Heart right ventricle (tissue), 16 donors: ENCODE measurements around the gene CT47C1. TPM values are rescaled to one million over a fixed set of nuclear protein-coding genes. Genes with fewer than 3 reads are reported as not detected.

Experiments used
- ATAC-seq, 8 donors: fragments of 200-7000 bp; cut with Tn5 transposase; one replicate each; pipeline ENCODE4 v1.9.1; 2020; ENCODE audit warnings: mild to moderate bottlenecking in 8 of 8, moderate library complexity in 8 of 8, moderate number of reproducible peaks in 1 of 8
- DNase-seq, 2 donors: peaks; one replicate each; pipeline ENCODE4 v3.0.0-alpha.2; 2020
- H3K27ac ChIP-seq, 10 donors: fragments of 200-600 bp; sonication (generic) in 2 of 10; one replicate each; pipeline versions ENCODE4 v1.5.0 to v1.8.0; 2020 to 2022; ENCODE audit warnings: mild to moderate bottlenecking in 3 of 10
- H3K27me3 ChIP-seq, 7 donors: fragments of 200-600 bp; one replicate each; pipeline ENCODE4 v1.8.0; 2021 to 2022; ENCODE audit warnings: mild to moderate bottlenecking in 2 of 7
- H3K36me3 ChIP-seq, 9 donors: fragments of 200-600 bp; sonication (generic) in 1 of 9; one replicate each; pipeline versions ENCODE4 v1.5.0 to v1.8.0; 2020 to 2022; ENCODE audit warnings: mild to moderate bottlenecking in 2 of 9
- H3K4me1 ChIP-seq, 9 donors: fragments of 200-600 bp; sonication (generic) in 1 of 9; one replicate each; pipeline versions ENCODE4 v1.5.0 to v1.8.0; 2020 to 2022; ENCODE audit warnings: mild to moderate bottlenecking in 4 of 9
- H3K4me3 ChIP-seq, 10 donors: fragments of 200-600 bp; sonication (generic) in 2 of 10; one replicate each; pipeline versions ENCODE4 v1.5.0 to v1.8.0; 2020 to 2022; ENCODE audit warnings: mild to moderate bottlenecking in 7 of 10, moderate library complexity in 2 of 10
- H3K9me3 ChIP-seq, 11 donors: fragments of 200-600 bp in 10 of 11; sonication (generic) in 2 of 11; one replicate each; pipeline versions ENCODE4 v1.5.0 to v1.8.0; 2013 to 2022; ENCODE audit warnings: mild to moderate bottlenecking in 2 of 11, control low read depth in 1 of 11, moderate library complexity in 1 of 11
- CTCF ChIP-seq, 9 donors: fragments of 200-600 bp; sonication (generic) in 2 of 9; IDR thresholded peaks; one replicate each; pipeline versions ENCODE4 v1.5.0 to v1.8.0; 2021 to 2022; ENCODE audit warnings: antibody characterized with exemption in 9 of 9, mild to moderate bottlenecking in 5 of 9, moderate library complexity in 1 of 9
- WGBS, 2 donors: extraction: QIAGEN DNeasy Blood & Tissue Kit; methylation state at CpG; one replicate each; pipeline ENCODE4 v1.1.7; 2013; ENCODE audit warnings: inconsistent platforms in 1 of 2; 5-methylcytosine and 5-hydroxymethylcytosine counted together
- intact Hi-C, 10 donors: fragments of 100-400 bp; cut with DNase I; formaldehyde crosslinking; loops; one replicate each; pipeline versions ENCODE4 v1.11.1 to v1.14.2; 2022
- polyA plus RNA-seq, 2 donors: library from polyadenylated mRNA; stranded (reverse); fragments of 200-250 nt; gene quantifications; one replicate each; pipeline ENCODE4 v1.2.3, GENCODE V29; 2013
- total RNA-seq, 10 donors: library from RNA; stranded (reverse); fragmentation: NEBNext Ultra II Directional in 3 of 10; extraction: Animal tissue kit (Norgen Biotek cat#: 25700) in 3 of 10; gene quantifications; one replicate each; pipeline versions ENCODE4 v1.2.1 to v1.2.4, GENCODE V29; 2021 to 2023
- donor health status: Arrhythmogenic right ventricular cardiomyopathy.
- donor health status: ischemic (EF 13 %, LVEDD 7.1; RV severe dilation, severe dysfunction).
- donor health status: healthy with polysubstance abuse.
- donor health status: DM: no; HTN: yes; CAD: no.
- donor health status: DM: no; HTN: no; CAD: no.
- donor health status: ischemic (EF 25% LVEDD 6.9; RV normal size, moderate dysfunction).
- donor health status: ischemic (EF 25% LVEDD 5.7; RV mildly dilated, moderate dysfunction).
- donor health status: healthy.
- donor health status: DM: yes; HTN: yes; CAD: no.
- donor health status: Ischemic cardiomyopathy.
- donor health status: ischemic (EF 35%, LVEDD 5.7; RV mildly dilated, moderate dysfunction).
- donor health status: nonischemic (EF 11% LVEDD 7.7; RV severe dilation, severe dysfunction).
- donor health status: DM: yes; HTN: yes; CAD: no.
- donor health status: PGD.
- donor health status: ischemic (EF 29% LVEDD 5.4; RV normal size, mild dysfunction).
- donor health status: nonischemic (EF 23%, LVEDD 6.1; RV moderate dilation, normal function).

CT47C1 gene
- total and polyA plus RNA-seq, 12 donors, result not detected

DNA sequence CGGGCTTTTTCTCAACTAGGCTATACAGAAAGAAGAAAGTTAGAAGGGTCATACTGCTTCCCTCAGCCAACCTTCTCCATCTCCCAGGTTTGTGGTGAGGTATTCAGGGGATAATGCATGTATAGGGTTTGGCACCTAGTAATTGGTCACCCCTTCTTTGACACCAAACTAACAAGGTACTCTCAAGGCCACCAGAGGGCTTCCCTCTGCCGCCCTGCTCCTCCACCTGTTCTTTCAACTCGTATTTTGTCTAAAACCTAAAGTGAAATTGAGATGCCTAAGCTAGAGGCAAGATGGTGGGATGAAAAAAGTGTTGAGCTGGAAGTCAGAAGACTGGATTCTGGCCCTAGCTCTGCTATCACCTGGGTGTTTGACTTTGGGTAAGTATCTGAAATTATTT lies 22.0 kb downstream of the CT47C1 start:
- 82 to 86% methylated on average over 3 of the region's 3 CpGs for WGBS, 2 donors

DNA sequence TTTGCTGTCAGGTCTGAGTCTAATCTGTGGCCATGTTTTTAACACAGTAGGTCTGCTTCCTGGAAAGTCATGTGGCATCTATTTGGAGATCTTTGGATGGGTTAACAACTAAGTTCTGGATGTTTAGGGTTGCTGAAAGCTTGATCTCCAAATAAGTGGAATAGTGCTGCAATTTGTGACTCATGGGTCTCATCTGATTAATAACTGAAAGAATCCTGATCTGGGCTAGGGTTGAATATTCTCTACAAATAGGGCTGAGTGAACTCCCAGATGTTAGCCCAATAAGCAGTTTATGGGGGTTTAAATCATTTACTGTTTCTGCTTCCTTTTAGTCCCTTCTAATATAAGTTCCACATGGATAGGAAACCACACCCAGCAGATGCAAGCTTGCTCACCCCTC lies 23.1 kb downstream of the CT47C1 start:
- DNase-seq (no peak), ATAC-seq (no peak)
- Histone ChIP-seq H3K27me3 (peaks cover 0 to 33% (median 0%) of the 10 kb centered on the region in 7 donors), H3K36me3 (no peaks in the 10 kb centered on the region), H3K4me1 (no peaks in the 10 kb centered on the region), H3K27ac (no peak overlapping the region), H3K4me3 (no peak overlapping the region), H3K9me3 (no peaks in the 10 kb centered on the region)
- intact Hi-C loops, result no loop called here
- TF ChIP-seq CTCF (IDR thresholded peaks at IDR 0.05), result no peak

More for the DNA sequence above, 22.0 kb downstream of the CT47C1 start:
- Histone ChIP-seq H3K9me3 (no peaks in the 10 kb centered on the region), H3K27me3 (peaks cover 0 to 37% (median 0%) of the 10 kb centered on the region in 7 donors), H3K4me3 (no peak overlapping the region), H3K4me1 (no peaks in the 10 kb centered on the region), H3K36me3 (no peaks in the 10 kb centered on the region), H3K27ac (no peak overlapping the region)
- ATAC-seq (no peak), DNase-seq (no peak)
- intact Hi-C loops, result no loop called here
- no peak for TF ChIP-seq CTCF (IDR thresholded peaks at IDR 0.05)

DNA sequence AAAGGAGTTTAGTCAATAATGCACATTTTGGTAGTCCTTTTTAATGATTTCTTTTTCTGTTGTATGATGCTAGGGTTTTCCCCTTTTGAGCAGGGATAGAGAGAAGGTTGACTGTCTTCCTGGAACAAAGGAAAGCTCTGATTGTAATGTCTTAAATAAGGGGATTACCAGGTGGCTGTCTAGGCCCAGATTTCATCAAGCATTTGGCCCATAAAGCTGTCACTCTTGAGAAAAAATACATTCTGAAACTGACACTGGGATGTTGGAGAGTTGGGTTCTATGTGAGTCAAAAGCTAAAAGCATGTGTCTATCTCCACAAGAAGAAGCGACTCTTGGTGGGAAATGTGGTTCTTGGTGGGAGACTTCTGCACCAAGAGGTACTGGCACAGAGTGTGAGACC lies 28.4 kb downstream of the CT47C1 start:
- H3K4me3 ChIP-seq, result no peak overlapping the region
- WGBS, 2 donors, result 92 to 100% methylated on average over 1 of the region's 1 CpG
- no peaks in the 10 kb centered on the region for H3K4me1 ChIP-seq
- no peak for TF ChIP-seq CTCF (IDR thresholded peaks at IDR 0.05)
- no peak overlapping the region for H3K27ac ChIP-seq
- ATAC-seq (no peak), DNase-seq (no peak)
- intact Hi-C loops, result no loop called here
- H3K9me3 ChIP-seq, result no peaks in the 10 kb centered on the region
- no peaks in the 10 kb centered on the region for H3K36me3 ChIP-seq
- H3K27me3 ChIP-seq, result peaks cover 0 to 13% (median 0%) of the 10 kb centered on the region in 7 donors

DNA sequence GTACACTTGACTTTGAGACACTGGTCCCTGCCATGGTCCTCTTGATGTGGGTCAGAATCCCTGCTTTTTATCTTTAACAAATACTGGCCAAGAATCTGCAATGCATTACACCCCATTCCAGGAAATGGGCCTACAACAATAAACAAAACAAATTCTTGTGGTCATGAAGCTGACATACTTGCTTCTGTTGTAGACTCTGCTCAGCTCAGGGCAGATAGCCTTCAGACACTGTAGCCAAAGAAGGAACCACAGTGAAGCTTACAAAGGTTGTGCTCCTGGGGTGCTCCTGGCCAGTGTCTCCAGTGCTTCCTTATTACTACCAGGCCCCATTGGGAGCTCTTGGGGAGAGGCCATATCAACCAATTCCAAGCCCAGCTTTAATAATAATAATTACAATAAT lies 33.0 kb downstream of the CT47C1 start:
- no peaks in the 10 kb centered on the region for H3K4me1 ChIP-seq
- no peak for ATAC-seq
- peaks cover 0 to 20% (median 0%) of the 10 kb centered on the region in 7 donors for H3K27me3 ChIP-seq
- H3K36me3 ChIP-seq, result no peaks in the 10 kb centered on the region
- TF ChIP-seq CTCF (IDR thresholded peaks at IDR 0.05), result no peak
- no peak overlapping the region for H3K4me3 ChIP-seq
- H3K27ac ChIP-seq, result no peak overlapping the region
- DNase-seq, result no peak
- H3K9me3 ChIP-seq, result no peaks in the 10 kb centered on the region
- intact Hi-C loops, result no loop called here

DNA sequence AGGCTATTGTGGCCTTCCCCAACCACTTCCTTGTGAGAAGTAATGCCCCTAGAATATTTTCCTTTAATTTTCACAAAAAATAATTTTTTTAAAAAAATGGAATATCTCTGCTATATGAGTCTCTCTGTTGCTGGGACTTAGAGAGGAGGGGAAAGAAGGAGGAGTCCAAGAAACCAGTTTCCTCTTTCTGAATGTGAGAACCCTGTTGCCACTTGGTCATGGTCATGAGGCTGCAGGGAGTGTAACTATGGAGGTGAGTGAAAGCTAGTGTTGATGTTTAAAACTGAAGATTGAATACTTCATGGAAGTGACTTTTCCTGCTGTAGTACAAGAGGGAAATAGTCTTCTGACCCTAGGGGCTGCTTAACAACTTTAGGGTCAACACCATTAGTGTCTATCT lies 34.4 kb downstream of the CT47C1 start:
- Histone ChIP-seq H3K27me3 (peaks cover 0 to 27% (median 0%) of the 10 kb centered on the region in 7 donors), H3K27ac (no peak overlapping the region), H3K4me3 (no peak overlapping the region), H3K4me1 (no peaks in the 10 kb centered on the region), H3K9me3 (no peaks in the 10 kb centered on the region), H3K36me3 (no peaks in the 10 kb centered on the region)
- TF ChIP-seq CTCF (IDR thresholded peaks at IDR 0.05), result no peak
- DNase-seq (no peak), ATAC-seq (no peak)
- intact Hi-C loops, result no loop called here
